Mucosa of rectum (tissue), 2 donors: ENCODE results near the gene EMD.
"Not testable (repeated sequence)": the region's sequence is repeated elsewhere in the genome, so short reads cannot be mapped to it uniquely, and the experiment has no call there.

Experiments
- H3K27ac ChIP-seq, 2 donors: one replicate each; pipeline ENCODE4 v1.7.0; 2013; ENCODE audit warnings: inconsistent platforms in 2 of 2, low read depth in 2 of 2, low read length in 2 of 2
- H3K27me3 ChIP-seq, 2 donors: one replicate each; pipeline ENCODE4 v1.7.0; 2013; ENCODE audit warnings: low read length in 2 of 2; ENCODE audit not compliant: control insufficient read depth in 2 of 2, insufficient read depth in 2 of 2
- H3K36me3 ChIP-seq, 2 donors: one replicate each; pipeline ENCODE4 v1.7.0; 2013; ENCODE audit warnings: low read length in 2 of 2; ENCODE audit not compliant: control insufficient read depth in 2 of 2, insufficient read depth in 2 of 2
- H3K4me1 ChIP-seq, 2 donors: one replicate each; pipeline ENCODE4 v1.7.0; 2013; ENCODE audit warnings: low read length in 2 of 2, mild to moderate bottlenecking in 1 of 2; ENCODE audit not compliant: control insufficient read depth in 2 of 2, insufficient read depth in 2 of 2
- H3K4me3 ChIP-seq, 2 donors: one replicate each; pipeline ENCODE4 v1.7.0; 2013; ENCODE audit warnings: low read length in 2 of 2
- H3K9ac ChIP-seq, 2 donors: one replicate each; pipeline ENCODE4 v1.7.0; 2013; ENCODE audit warnings: low read length in 2 of 2, low read depth in 1 of 2, mild to moderate bottlenecking in 1 of 2
- H3K9me3 ChIP-seq, 2 donors: one replicate each; pipeline ENCODE4 v1.7.0; 2013; ENCODE audit warnings: low read length in 2 of 2; ENCODE audit not compliant: control insufficient read depth in 2 of 2
- donor health status: healthy.
- donor health status: Normal muscosa, but diverticular disease.

EMD gene

DNA sequence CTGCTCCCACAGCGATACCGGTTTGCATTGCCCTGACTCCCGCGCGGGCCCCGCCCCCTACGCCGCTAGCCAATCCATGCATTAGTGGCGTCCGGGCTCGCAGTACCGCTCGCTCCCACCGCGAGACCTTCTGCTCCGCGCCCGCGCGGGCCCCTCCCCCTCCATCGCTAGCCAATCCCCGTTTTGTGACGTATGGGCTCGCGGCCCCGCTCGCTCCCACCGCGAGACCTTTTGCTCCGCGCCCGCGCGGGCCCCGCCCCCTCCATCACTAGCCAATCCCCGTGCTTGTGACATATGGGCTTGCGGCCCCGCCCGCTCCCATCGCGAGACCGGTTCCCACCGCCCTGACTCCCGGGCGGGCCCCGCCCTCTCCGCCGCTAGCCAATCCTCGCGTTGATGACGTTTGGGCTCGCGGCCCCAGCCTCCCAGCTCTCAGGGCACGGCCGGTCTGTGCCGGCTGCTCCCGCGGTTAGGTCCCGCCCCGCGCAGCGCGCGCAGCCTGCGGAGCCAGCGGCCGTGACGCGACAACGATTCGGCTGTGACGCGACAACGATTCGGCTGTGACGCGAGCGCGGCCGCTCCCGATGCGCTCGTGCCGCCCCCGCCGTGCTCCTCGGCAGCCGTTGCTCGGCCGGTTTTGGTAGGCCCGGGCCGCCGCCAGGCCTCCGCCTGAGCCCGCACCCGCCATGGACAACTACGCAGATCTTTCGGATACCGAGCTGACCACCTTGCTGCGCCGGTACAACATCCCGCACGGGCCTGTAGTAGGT lies at the start of gene EMD:
Gene EMD (plus strand): TSS at position 497 of the 770 bp plus-strand sequence. CDS start 190 bp downstream, at position 687.
- Histone ChIP-seq H3K9me3 (no peaks in the 10 kb centered on the region), H3K4me1 (peaks cover 14 to 16% of the 10 kb centered on the region in 2 donors), H3K27ac (peak within 1 kb of the TSS; percentile 92), H3K4me3 (peak within 1 kb of the TSS; percentile 73 to 74), H3K36me3 (no peaks in the 10 kb centered on the region), H3K27me3 (peaks cover 2 to 8% of the 10 kb centered on the region in 2 donors), H3K9ac (peak within 1 kb of the TSS; percentile 75 to 93)

DNA sequence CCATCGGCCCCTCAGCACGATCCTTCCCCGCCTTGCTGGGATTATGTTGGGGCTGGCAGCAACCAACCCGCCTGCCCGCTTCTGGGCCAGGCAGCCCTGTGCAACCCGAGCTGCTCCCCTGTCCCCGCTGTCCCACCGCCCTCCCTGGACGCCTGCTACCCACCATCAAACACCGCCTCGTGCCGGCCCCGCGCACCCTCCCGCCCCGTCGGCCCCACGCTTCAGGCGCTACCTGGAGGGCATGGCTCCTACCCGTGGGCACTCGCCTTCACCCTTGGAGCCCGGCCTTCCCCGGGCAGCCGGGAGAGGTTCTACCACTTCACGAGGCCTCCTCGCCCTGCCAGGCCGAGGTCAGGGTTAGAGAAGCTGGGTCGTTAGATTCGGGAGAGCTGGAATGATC lies 46.5 kb upstream of the EMD start:
- Histone ChIP-seq H3K4me3 (no peak overlapping the region), H3K9me3 (no peaks in the 10 kb centered on the region), H3K4me1 (no peaks in the 10 kb centered on the region), H3K9ac (no peak overlapping the region), H3K27ac (no peak overlapping the region), H3K36me3 (no peaks in the 10 kb centered on the region), H3K27me3 (peaks cover 17 to 18% of the 10 kb centered on the region in 2 donors)

DNA sequence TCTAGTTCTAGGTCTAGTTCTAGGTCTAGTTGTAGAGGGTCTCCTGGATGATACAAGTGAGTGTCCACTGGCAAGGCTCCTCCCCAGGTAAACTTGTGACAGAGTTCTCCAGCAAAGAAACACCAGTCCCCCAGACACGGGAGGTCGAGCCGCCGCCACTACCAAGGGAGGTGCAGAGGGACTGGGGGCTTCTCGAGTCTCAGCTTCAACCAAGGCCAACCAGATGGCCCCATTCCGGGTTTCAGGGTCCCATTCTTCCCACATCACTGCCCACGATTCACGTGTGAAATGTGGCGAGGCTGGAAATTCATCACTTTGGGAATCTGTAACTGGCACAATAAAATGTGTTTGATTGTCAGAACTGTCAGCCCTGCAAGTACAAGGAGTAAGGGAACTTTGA lies 46.0 kb upstream of the EMD start:
- no peak overlapping the region for H3K9ac ChIP-seq
- no peaks in the 10 kb centered on the region for H3K36me3 ChIP-seq
- peaks cover 12 to 18% of the 10 kb centered on the region in 2 donors for H3K27me3 ChIP-seq
- no peak overlapping the region for H3K4me3 ChIP-seq
- H3K4me1 ChIP-seq, result no peaks in the 10 kb centered on the region
- no peak overlapping the region for H3K27ac ChIP-seq
- no peaks in the 10 kb centered on the region for H3K9me3 ChIP-seq

DNA sequence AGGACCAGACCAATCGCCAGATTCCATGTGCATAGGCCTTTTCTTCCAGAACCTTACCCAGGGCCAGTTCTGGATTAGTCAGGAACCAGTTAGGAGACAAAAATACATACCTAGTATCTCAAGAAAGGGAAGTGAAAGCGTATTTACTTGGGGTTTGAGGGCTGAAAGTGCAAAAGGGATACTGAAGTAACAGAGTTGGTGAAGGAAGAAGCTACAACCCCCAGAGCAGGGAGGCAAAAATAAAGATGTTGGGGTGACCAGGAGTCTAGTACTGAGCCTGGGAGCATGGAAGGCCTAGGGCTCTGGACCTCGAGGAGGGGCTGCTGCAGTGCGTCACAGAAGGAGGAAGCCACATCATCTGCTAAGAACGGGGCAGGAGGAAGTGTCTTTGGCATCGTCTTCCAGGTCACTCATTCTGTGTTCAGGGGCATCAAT lies 45.2 kb upstream of the EMD start:
- H3K9me3 ChIP-seq, result no peaks in the 10 kb centered on the region
- H3K27ac ChIP-seq, result no peak overlapping the region
- no peaks in the 10 kb centered on the region for H3K36me3 ChIP-seq
- no peaks in the 10 kb centered on the region for H3K4me1 ChIP-seq
- no peak overlapping the region for H3K4me3 ChIP-seq
- no peak overlapping the region for H3K9ac ChIP-seq
- peaks cover 9 to 15% of the 10 kb centered on the region in 2 donors for H3K27me3 ChIP-seq

DNA sequence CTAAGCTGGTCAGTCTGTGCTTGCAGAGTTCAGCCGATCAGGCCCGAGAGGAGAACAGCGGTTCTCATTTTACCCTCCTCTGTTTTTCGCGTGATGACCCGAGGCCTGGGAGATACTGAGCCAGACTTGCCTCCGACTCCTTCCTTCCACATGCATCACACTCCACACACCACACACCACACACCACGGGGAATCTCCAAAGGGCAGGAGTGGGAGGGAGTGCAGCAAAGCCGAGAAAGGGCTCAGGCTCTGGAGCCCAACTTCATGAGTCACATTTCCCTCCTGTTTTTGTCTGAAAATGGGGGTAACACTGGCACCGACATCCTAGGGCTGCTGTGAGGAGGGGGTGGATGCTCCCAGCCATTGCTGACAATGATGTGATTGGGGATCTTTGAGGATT lies 44.6 kb upstream of the EMD start:
- Histone ChIP-seq H3K4me1 (no peaks in the 10 kb centered on the region), H3K9ac (no peak overlapping the region), H3K4me3 (no peak overlapping the region), H3K27me3 (peaks cover 8 to 12% of the 10 kb centered on the region in 2 donors), H3K27ac (no peak overlapping the region), H3K9me3 (no peaks in the 10 kb centered on the region), H3K36me3 (no peaks in the 10 kb centered on the region)

DNA sequence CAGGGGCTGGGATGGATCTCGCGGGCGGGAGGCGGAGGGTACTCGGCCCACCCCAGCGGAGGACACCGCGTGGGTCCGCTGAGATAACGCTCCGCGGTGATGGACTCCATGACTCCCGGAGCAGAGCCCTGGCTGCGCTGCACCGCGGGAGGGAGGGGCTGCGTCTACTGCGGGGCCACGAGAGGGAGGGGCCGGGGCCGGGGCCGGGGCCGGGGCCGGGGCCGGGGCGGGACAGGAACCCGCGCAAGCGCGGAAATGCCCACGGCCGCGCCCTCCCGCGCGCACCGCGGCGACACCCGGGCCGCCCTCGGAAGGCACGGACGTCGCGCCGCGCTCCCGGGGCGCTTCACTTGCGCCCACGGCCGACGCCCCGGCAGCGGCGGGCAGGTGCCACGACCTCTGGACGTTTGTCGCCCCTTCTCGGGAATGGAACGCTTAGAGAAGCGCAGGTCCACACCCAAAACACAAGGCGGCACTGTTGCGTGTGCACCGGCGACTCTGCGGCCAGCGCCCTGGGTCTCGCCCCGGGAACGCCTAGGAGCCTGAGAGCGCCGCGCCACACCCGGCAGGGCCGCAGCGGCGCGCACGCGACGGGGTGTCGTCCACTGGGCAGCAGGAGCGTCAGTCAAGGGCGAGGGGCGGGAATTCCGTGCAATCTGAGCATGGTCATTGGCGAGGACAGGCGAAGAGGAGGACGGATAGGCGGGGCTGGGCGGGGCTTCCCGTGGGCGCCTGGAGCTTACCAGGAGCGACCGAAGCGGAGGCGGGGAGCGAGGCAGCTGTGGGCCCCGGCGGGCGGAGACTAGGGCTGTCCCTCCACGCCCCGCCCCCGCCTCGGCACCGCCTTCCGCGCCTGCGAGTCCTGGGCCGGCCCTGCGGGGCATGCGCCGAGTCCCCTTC lies 37.4 kb upstream of the EMD start:
- H3K4me3 ChIP-seq, H3K4me1 ChIP-seq, H3K36me3 ChIP-seq, H3K9me3 ChIP-seq, H3K9ac ChIP-seq, H3K27ac ChIP-seq, H3K27me3 ChIP-seq: not testable (repeated sequence)

DNA sequence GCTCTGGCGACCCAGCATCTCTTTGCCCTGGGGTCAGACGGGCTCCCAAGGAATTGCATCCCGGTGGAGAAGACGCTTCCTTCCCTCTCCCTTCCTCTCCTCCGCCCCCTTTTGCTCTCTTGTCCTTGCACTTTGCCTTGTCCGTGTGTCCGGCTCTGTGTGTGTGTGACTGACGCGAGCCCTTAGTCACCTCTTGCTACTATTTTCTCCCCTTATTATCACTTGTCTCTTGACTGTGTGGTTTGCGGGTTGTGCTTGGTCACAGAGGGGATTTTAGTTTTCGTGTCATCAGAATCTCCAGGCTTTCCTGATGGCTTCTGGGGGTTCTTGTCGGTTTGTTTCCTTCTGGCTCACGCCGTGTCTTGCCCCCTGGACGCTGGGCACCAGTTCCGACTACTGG lies 36.0 kb upstream of the EMD start:
- H3K4me3 ChIP-seq, H3K27me3 ChIP-seq, H3K27ac ChIP-seq, H3K4me1 ChIP-seq, H3K9me3 ChIP-seq, H3K9ac ChIP-seq, H3K36me3 ChIP-seq: not testable (repeated sequence)

DNA sequence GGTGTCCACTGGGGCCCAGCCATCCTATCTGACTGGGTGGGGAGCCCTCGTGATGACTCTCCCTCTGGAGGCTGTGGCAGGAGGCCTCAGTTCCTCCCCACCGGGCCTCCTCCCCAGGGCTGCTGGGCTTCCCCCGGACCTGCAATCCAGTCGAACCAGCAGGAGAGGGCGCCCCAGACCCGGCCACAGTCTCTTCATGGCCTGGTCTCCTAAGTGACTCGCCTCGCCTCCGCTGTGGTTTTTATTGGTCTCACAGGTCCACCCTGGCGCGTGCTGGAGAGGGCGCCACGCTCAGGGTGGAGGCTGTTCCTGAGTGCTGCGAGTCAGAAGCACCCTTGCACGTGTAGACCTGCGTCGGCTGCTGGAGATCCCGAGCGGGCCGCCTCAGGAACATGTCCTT lies 35.5 kb upstream of the EMD start:
- not testable (repeated sequence) for H3K27ac ChIP-seq, H3K4me3 ChIP-seq, H3K9ac ChIP-seq, H3K27me3 ChIP-seq, H3K36me3 ChIP-seq, H3K4me1 ChIP-seq, H3K9me3 ChIP-seq

DNA sequence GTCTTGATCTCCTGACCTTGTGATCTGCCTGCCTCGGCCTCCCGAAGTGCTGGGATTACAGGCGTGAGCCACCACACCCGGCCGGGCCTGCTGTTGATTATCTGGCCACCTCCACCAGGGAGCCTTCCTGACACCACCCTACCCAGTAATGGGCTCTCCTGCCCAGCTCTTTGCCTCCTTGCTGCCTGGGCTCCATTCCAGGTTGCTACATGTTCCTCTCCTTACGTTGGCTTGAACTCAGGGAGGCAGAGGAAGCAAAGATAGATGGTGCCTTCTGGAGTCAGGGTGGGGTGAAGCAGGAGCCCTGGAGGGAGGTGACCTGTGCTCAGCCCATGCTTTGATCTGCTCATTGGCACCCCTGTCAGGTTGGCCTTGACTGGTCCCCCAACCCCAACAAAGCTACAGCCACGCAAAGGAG lies 31.0 kb upstream of the EMD start:
- Histone ChIP-seq H3K4me3 (no peak overlapping the region), H3K9ac (no peak overlapping the region), H3K27ac (no peak overlapping the region), H3K36me3 (peaks cover 0 to 8% of the 10 kb centered on the region in 2 donors), H3K4me1 (peaks cover 9 to 13% of the 10 kb centered on the region in 2 donors), H3K27me3 (no peaks in the 10 kb centered on the region), H3K9me3 (no peaks in the 10 kb centered on the region)

DNA sequence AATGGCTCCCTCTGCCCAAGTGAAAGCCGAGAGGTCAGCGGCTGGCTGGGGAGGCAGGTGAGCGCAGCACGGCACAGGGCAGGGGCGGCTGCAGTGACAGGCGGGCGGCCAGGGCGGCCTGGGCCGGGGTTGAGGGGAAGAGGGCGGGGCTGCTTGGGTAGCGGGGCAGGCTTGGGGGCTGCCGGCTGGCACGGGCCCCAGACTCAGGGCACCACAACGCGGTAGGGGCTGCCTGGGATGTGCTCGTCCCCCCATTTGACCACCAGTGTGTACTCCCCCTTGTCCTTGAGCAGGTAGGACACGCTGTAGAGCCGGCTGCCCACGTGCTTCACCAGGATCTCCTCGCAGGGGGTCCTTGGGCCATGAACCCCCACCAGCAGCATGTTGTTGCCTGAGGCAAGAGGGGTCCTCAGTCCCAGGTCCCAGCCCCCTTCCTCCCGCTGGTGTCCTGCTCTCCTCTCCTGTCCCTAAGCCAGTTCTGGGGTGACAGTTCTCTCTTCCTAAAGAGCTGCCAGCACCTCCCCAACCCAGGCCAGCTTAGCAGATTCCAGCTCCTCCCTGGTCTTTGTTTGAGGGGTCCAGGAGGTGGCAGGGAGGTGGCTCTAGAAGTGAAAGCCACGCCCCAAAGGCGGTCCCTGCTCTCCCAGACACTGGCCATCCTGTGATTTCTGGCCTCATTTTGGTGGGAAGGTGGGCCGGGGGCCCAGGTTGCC lies 30.3 kb upstream of the EMD start:
- Histone ChIP-seq H3K4me3 (no peak overlapping the region), H3K27ac (no peak overlapping the region), H3K9ac (no peak overlapping the region), H3K4me1 (peaks cover 9 to 13% of the 10 kb centered on the region in 2 donors), H3K36me3 (peaks cover 0 to 14% of the 10 kb centered on the region in 2 donors), H3K27me3 (no peaks in the 10 kb centered on the region), H3K9me3 (no peaks in the 10 kb centered on the region)
